Measurements from ENCODE around the gene HS1BP3. TPM values are rescaled to one million over a fixed set of nuclear protein-coding genes. Genes with fewer than 3 reads are reported as not detected.

Gene HS1BP3
- total and polyA plus RNA-seq, 2 of the 13 experiments (the other 11 are each of a cell fraction or from before 2014, with no cell fraction given), result 15.2 to 22.0 TPM

GRCh38 chr2:20611077-20611843 is 39.6 kb downstream of the HS1BP3 start (continued):
- TF ChIP-seq AHDC1 (CRISPR knock-in tag; IDR thresholded peaks at IDR 0.05; ENCODE audit: borderline replicate concordance) (peak; percentile 85), RFX3 (CRISPR knock-in tag; IDR thresholded peaks at IDR 0.05) (peak; percentile 92), MTA1 (CRISPR knock-in tag; IDR thresholded peaks at IDR 0.05; ENCODE audit: borderline replicate concordance) (peak; percentile 77), ZBED4 (CRISPR knock-in tag; IDR thresholded peaks at IDR 0.05; ENCODE audit: borderline replicate concordance) (peak; percentile 61), ZNF792 (CRISPR knock-in tag; IDR thresholded peaks at IDR 0.05) (peak; percentile 95), ZNF17 (CRISPR knock-in tag; IDR thresholded peaks at IDR 0.05) (no peak), ZNF207 (IDR thresholded peaks at IDR 0.05; ENCODE audit: borderline replicate concordance) (no peak), ZNF775 (CRISPR knock-in tag; IDR thresholded peaks at IDR 0.05; ENCODE audit: borderline replicate concordance) (no peak), ZBTB7A (CRISPR knock-in tag; IDR thresholded peaks at IDR 0.05) (peak; percentile 90; the same call in 1 of the 2 replicates), HOXA9 (CRISPR knock-in tag; IDR thresholded peaks at IDR 0.05; ENCODE audit: borderline replicate concordance) (no peak), ATAD3A (CRISPR knock-in tag; IDR thresholded peaks at IDR 0.05) (no peak), CBX2 (IDR thresholded peaks at IDR 0.05; ENCODE audit: low read depth, low read length) (no peak), CBX2 (CRISPR knock-in tag; IDR thresholded peaks at IDR 0.05; ENCODE audit: low read depth) (no peak), DPF2 (CRISPR knock-in tag; IDR thresholded peaks at IDR 0.05; ENCODE audit: borderline replicate concordance, low read depth) (peak; percentile 91), ZNF138 (CRISPR knock-in tag; IDR thresholded peaks at IDR 0.05; ENCODE audit: low read depth) (peak; percentile 61; the same call in 1 of the 2 replicates)
- TF ChIP-seq, protein P1, sequence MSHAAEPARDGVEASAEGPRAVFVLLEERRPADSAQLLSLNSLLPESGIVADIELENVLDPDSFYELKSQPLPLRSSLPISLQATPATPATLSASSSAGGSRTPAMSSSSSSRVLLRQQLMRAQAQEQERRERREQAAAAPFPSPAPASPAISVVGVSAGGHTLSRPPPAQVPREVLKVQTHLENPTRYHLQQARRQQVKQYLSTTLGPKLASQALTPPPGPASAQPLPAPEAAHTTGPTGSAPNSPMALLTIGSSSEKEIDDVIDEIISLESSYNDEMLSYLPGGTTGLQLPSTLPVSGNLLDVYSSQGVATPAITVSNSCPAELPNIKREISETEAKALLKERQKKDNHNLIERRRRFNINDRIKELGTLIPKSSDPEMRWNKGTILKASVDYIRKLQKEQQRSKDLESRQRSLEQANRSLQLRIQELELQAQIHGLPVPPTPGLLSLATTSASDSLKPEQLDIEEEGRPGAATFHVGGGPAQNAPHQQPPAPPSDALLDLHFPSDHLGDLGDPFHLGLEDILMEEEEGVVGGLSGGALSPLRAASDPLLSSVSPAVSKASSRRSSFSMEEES (CRISPR knock-in tag; IDR thresholded peaks at IDR 0.05), result peak; percentile 58; the same call in 1 of the 2 replicates
- TF ChIP-seq, protein P2, sequence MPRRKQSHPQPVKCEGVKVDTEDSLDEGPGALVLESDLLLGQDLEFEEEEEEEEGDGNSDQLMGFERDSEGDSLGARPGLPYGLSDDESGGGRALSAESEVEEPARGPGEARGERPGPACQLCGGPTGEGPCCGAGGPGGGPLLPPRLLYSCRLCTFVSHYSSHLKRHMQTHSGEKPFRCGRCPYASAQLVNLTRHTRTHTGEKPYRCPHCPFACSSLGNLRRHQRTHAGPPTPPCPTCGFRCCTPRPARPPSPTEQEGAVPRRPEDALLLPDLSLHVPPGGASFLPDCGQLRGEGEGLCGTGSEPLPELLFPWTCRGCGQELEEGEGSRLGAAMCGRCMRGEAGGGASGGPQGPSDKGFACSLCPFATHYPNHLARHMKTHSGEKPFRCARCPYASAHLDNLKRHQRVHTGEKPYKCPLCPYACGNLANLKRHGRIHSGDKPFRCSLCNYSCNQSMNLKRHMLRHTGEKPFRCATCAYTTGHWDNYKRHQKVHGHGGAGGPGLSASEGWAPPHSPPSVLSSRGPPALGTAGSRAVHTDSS (CRISPR knock-in tag; conservative IDR thresholded peaks at IDR 0.05), result no peak

Measured in HepG2 (cell line).